Suprapubic skin (tissue), 4 donors: ENCODE results near the gene C11orf91. TPM values are rescaled to one million over a fixed set of nuclear protein-coding genes. Genes with fewer than 3 reads are reported as not detected.

Experiments
- DNase-seq, 2 donors: peaks; one replicate each; pipeline ENCODE4 v3.0.0-alpha.2; 2019; ENCODE audit warnings: low spot score in 2 of 2
- H3K27ac ChIP-seq: fragments of 200-600 bp; sonication (generic); one replicate; pipeline ENCODE4 v1.5.1; 2019
- H3K27me3 ChIP-seq: fragments of 200-600 bp; sonication (generic); one replicate; pipeline ENCODE4 v1.5.1; 2019
- H3K36me3 ChIP-seq: fragments of 200-600 bp; sonication (generic); one replicate; pipeline ENCODE4 v1.5.1; 2019
- H3K4me1 ChIP-seq: fragments of 200-600 bp; sonication (generic); one replicate; pipeline ENCODE4 v1.5.1; 2019
- H3K4me3 ChIP-seq: fragments of 200-600 bp; sonication (generic); one replicate; pipeline ENCODE4 v1.5.1; 2019; ENCODE audit warnings: mild to moderate bottlenecking
- H3K9me3 ChIP-seq: fragments of 200-600 bp; sonication (generic); one replicate; pipeline ENCODE4 v1.5.1; 2019
- CTCF ChIP-seq, 2 donors: fragments of 200-600 bp in 1 of 2; fragments of 450-650 bp in 1 of 2; sonication (generic) in 1 of 2; IDR thresholded peaks; one replicate each; pipeline ENCODE4 v1.5.1; 2016 to 2019; ENCODE audit warnings: antibody characterized with exemption in 2 of 2, mild to moderate bottlenecking in 1 of 2, moderate library complexity in 1 of 2
- EP300 ChIP-seq: sonication (generic); formaldehyde crosslinking; IDR thresholded peaks from one replicate; pipeline ENCODE4 v1.6.1; 2017; ENCODE audit warnings: antibody characterized with exemption
- POLR2A ChIP-seq, 2 donors: fragments of 450-650 bp; IDR thresholded peaks; one replicate each; pipeline ENCODE4 v1.6.1; 2017; ENCODE audit warnings: antibody characterized with exemption in 2 of 2, mild to moderate bottlenecking in 2 of 2, moderate library complexity in 2 of 2
- POLR2AphosphoS5 ChIP-seq, 3 donors: sonication (generic); formaldehyde crosslinking; IDR thresholded peaks; one replicate each; pipeline ENCODE4 v1.6.1; 2017; ENCODE audit warnings: antibody characterized with exemption in 3 of 3
- WGBS: methylation state at CpG from one replicate; pipeline ENCODE4 v1.1.5; 2018; 5-methylcytosine and 5-hydroxymethylcytosine counted together
- total RNA-seq, 4 donors: library from RNA; depleted of rRNA; stranded (reverse); fragments of >200 nt; gene quantifications; one replicate each; pipeline ENCODE4 v1.1.0, GENCODE V29; 2016

C11orf91 gene
- total RNA-seq, 4 donors from 2014 or later = not detected

DNA sequence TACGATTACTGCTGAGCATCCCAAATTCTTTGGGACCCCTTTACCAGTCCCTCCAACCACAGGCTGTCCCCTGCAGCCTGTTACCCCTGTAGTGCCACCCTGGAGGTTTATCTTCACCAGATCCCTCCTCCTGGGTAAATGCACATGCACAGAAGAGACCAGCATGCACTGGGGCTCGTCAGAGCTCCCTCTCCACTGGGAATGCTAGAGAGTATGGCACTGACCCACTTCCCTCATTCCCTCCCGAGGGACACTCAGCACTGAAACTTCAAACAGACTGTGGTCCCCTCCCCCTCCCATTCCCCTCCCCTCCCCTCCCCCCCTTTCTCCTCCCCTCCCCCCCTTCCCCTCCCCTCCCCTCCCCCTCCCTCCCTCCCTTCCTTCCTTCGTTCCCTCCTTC, 49.1 kb downstream of the C11orf91 start:
- Histone ChIP-seq H3K4me3 (no peak overlapping the region), H3K4me1 (peaks cover 1% of the 10 kb centered on the region), H3K27ac (no peak overlapping the region), H3K9me3 (no peaks in the 10 kb centered on the region), H3K36me3 (no peaks in the 10 kb centered on the region), H3K27me3 (no peaks in the 10 kb centered on the region)
- 44% methylated on average over 4 of the region's 4 CpGs for WGBS
- peak in 1 of 2 donors; percentile 13 for DNase-seq
- TF ChIP-seq CTCF (IDR thresholded peaks at IDR 0.05) (no peak), EP300 (no peak), POLR2A (IDR thresholded peaks at IDR 0.05) (no peak), POLR2AphosphoS5 (IDR thresholded peaks at IDR 0.05) (no peak)

DNA sequence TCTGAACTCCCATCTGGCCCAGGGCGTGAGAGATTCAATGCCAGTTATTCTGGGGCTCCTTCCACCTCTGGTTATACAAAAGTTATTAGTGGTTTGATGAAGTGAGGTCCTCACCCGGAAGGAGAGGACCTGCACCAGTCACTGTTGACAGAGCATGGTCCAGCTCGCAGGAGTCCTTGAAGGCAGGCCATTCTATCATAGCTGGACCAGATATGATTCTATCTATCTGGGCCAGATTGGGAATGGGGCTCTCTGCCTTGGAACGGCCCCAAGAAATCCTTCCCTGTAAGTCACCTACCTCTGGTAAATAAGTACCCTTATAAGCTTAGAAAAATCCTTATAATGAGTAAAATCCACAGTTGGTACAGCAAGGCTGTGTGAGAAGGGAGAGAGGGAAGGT, 50.7 kb downstream of the C11orf91 start:
- no peak overlapping the region for H3K27ac ChIP-seq
- no peaks in the 10 kb centered on the region for H3K9me3 ChIP-seq
- no peak overlapping the region for H3K4me3 ChIP-seq
- TF ChIP-seq CTCF (IDR thresholded peaks at IDR 0.05) (no peak), POLR2A (IDR thresholded peaks at IDR 0.05) (no peak), POLR2AphosphoS5 (IDR thresholded peaks at IDR 0.05) (no peak), EP300 (no peak)
- 93% methylated on average over 4 of the region's 4 CpGs for WGBS
- no peaks in the 10 kb centered on the region for H3K36me3 ChIP-seq
- no peak for DNase-seq
- no peaks in the 10 kb centered on the region for H3K4me1 ChIP-seq
- H3K27me3 ChIP-seq = no peaks in the 10 kb centered on the region

Other genes starting within 250 kb of the C11orf91 start
- 100 to 1,000 TPM; 309 to 520 (median 422) TPM for gene CD59, start 35.6 kb upstream of the C11orf91 start, total RNA-seq
- gene FBXO3, start 73.7 kb upstream of the C11orf91 start, total RNA-seq = 10 to 100 TPM; 35.4 to 47.5 (median 44.3) TPM
- gene LMO2, start 191.2 kb upstream of the C11orf91 start, total RNA-seq = 10 to 100 TPM in 1 of 4 donors, 1 to 10 TPM in 3; 2.1 to 11.1 (median 7.0) TPM